Thoracic aorta (tissue), 2 donors: Measurements from ENCODE around the gene ISCU. TPM values are rescaled to one million over a fixed set of nuclear protein-coding genes. Genes with fewer than 3 reads are reported as not detected.

Source experiments
- ATAC-seq: fragments of 150-250 bp; one replicate; pipeline ENCODE4 v1.8.0; 2017; ENCODE audit warnings: low read depth; ENCODE audit not compliant: insufficient number of reproducible peaks, low FRiP score
- DNase-seq: peaks from one replicate; pipeline ENCODE4 v3.0.0-alpha.2; 2020; ENCODE audit warnings: low spot score
- H3K27ac ChIP-seq, 2 donors: fragments of 200-600 bp; sonication (generic); 1 replicate in 1 of 2; 2 replicates in 1 of 2; pipeline ENCODE4 v1.5.1; 2016; ENCODE audit warnings: mild to moderate bottlenecking in 2 of 2, moderate library complexity in 2 of 2
- H3K27me3 ChIP-seq: fragments of 200-600 bp; sonication (generic); replicated peaks from 2 replicates; pipeline ENCODE4 v1.6.0; 2016; ENCODE audit warnings: mild to moderate bottlenecking; ENCODE audit not compliant: insufficient read depth
- H3K36me3 ChIP-seq: fragments of 200-600 bp; sonication (generic); one replicate; pipeline ENCODE4 v1.5.1; 2016
- H3K4me1 ChIP-seq, 2 donors: fragments of 200-600 bp; sonication (generic); 1 replicate in 1 of 2; 2 replicates in 1 of 2; pipeline versions ENCODE4 v1.5.1 to v1.6.0; 2016; ENCODE audit warnings: low read depth in 2 of 2, mild to moderate bottlenecking in 1 of 2; ENCODE audit not compliant: control insufficient read depth in 1 of 2
- H3K4me3 ChIP-seq: fragments of 200-600 bp; sonication (generic); 2 replicates; pipeline ENCODE4 v1.5.1; 2016; ENCODE audit warnings: mild to moderate bottlenecking
- H3K9me3 ChIP-seq: fragments of 200-600 bp; sonication (generic); 2 replicates; pipeline ENCODE4 v1.5.1; 2016
- CTCF ChIP-seq: fragments of 200-600 bp; sonication (generic); IDR thresholded peaks from one replicate; pipeline ENCODE4 v1.5.1; 2019; ENCODE audit warnings: antibody characterized with exemption
- total RNA-seq, 2 donors: library from RNA; depleted of rRNA; stranded (reverse); fragments of >200 nt; gene quantifications; one replicate each; pipeline versions ENCODE4 v1.1.0 to v1.2.3, GENCODE V29; 2016

Gene ISCU
- total RNA-seq, 2 donors from 2014 or later, result 144 to 235 TPM

GRCh38 chr12:108611884-108612415, 49.6 kb downstream of the ISCU start:
- Histone ChIP-seq H3K27me3 (no peaks in the 10 kb centered on the region), H3K4me3 (no peak overlapping the region), H3K27ac (no peak overlapping the region), H3K9me3 (no peaks in the 10 kb centered on the region), H3K36me3 (no peaks in the 10 kb centered on the region), H3K4me1 (peaks cover 0 to 11% of the 10 kb centered on the region in 2 donors)
- no peak for TF ChIP-seq CTCF
- DNase-seq (no peak), ATAC-seq (no peak)

- Histone ChIP-seq H3K36me3 (no peaks in the 10 kb centered on the region), H3K27ac (no peak overlapping the region), H3K4me1 (peaks cover 0 to 11% of the 10 kb centered on the region in 2 donors), H3K4me3 (no peak overlapping the region), H3K9me3 (no peaks in the 10 kb centered on the region), H3K27me3 (no peaks in the 10 kb centered on the region)
- no peak for TF ChIP-seq CTCF
- no peak for DNase-seq
- no peak for ATAC-seq
These were observed 50.4 kb downstream of the ISCU start for GRCh38 chr12:108612788-108613282.

- H3K9me3 ChIP-seq, result no peaks in the 10 kb centered on the region
- no peak for ATAC-seq
- peaks cover 0 to 11% of the 10 kb centered on the region in 2 donors for H3K4me1 ChIP-seq
- no peak overlapping the region for H3K27ac ChIP-seq
- no peak overlapping the region for H3K4me3 ChIP-seq
- H3K36me3 ChIP-seq, result no peaks in the 10 kb centered on the region
- no peaks in the 10 kb centered on the region for H3K27me3 ChIP-seq
- DNase-seq, result no peak
- TF ChIP-seq CTCF, result no peak
These were observed 51.2 kb downstream of the ISCU start for GRCh38 chr12:108613548-108613947.

GRCh38 chr12:108614041-108614440, 51.6 kb downstream of the ISCU start:
- H3K27me3 ChIP-seq, result no peaks in the 10 kb centered on the region
- no peak for DNase-seq
- no peaks in the 10 kb centered on the region for H3K9me3 ChIP-seq
- H3K4me1 ChIP-seq, result peaks cover 0 to 11% of the 10 kb centered on the region in 2 donors
- no peak for TF ChIP-seq CTCF
- no peak overlapping the region for H3K27ac ChIP-seq
- no peak for ATAC-seq
- no peak overlapping the region for H3K4me3 ChIP-seq
- no peaks in the 10 kb centered on the region for H3K36me3 ChIP-seq

GRCh38 chr12:108614639-108615038, 52.2 kb downstream of the ISCU start:
- no peak for DNase-seq
- TF ChIP-seq CTCF, result no peak
- Histone ChIP-seq H3K4me3 (no peak overlapping the region), H3K9me3 (no peaks in the 10 kb centered on the region), H3K36me3 (no peaks in the 10 kb centered on the region), H3K27me3 (no peaks in the 10 kb centered on the region), H3K27ac (no peak overlapping the region), H3K4me1 (peaks cover 0 to 6% of the 10 kb centered on the region in 2 donors)
- no peak for ATAC-seq
